H9 (cell line): Measurements from ENCODE around the gene AACS. TPM values are rescaled to one million over a fixed set of nuclear protein-coding genes. Genes with fewer than 3 reads are reported as not detected.
A peak's percentile ranks its signal among the peaks of the same experiment; 100 is the strongest.

Experiments used
- DNase-seq: peaks from one replicate; pipeline ENCODE4 v3.0.0-alpha.2; 2017
- H2AFZ ChIP-seq: one replicate; pipeline ENCODE4 v1.6.1; 2013; ENCODE audit warnings: mild to moderate bottlenecking, low read length, control low read depth, moderate library complexity
- H2AK5ac ChIP-seq: 2 replicates; pipeline ENCODE4 v1.6.1; 2013; ENCODE audit warnings: low read length, control low read depth, mixed read lengths; ENCODE audit not compliant: insufficient read length
- H2BK120ac ChIP-seq: one replicate; pipeline ENCODE4 v1.6.1; 2013; ENCODE audit warnings: low read depth, mild to moderate bottlenecking, low read length, control low read depth, inconsistent platforms; ENCODE audit not compliant: poor library complexity, severe bottlenecking
- H2BK12ac ChIP-seq: 2 replicates; pipeline ENCODE4 v1.6.1; 2013; ENCODE audit warnings: low read length, control low read depth, mixed read lengths, low read depth; ENCODE audit not compliant: insufficient read length
- H2BK15ac ChIP-seq: 2 replicates; pipeline ENCODE4 v1.6.1; 2013; ENCODE audit warnings: low read depth, low read length, control low read depth
- H2BK20ac ChIP-seq: one replicate; pipeline ENCODE4 v1.6.1; 2013; ENCODE audit warnings: low read depth, mild to moderate bottlenecking, low read length, control low read depth, inconsistent platforms; ENCODE audit not compliant: poor library complexity, severe bottlenecking
- H2BK5ac ChIP-seq: 2 replicates; pipeline ENCODE4 v1.6.1; 2013; ENCODE audit warnings: low read length, control low read depth, mixed read lengths; ENCODE audit not compliant: insufficient read length
- H3K14ac ChIP-seq: 2 replicates; pipeline ENCODE4 v1.6.1; 2013; ENCODE audit warnings: low read length, control low read depth; ENCODE audit not compliant: insufficient read depth
- H3K18ac ChIP-seq: 2 replicates; pipeline ENCODE4 v1.6.1; 2013; ENCODE audit warnings: low read depth, mild to moderate bottlenecking, mixed read lengths, low read length, control low read depth; ENCODE audit not compliant: insufficient read length
- H3K23ac ChIP-seq: 2 replicates; pipeline ENCODE4 v1.6.1; 2013; ENCODE audit warnings: low read length, control low read depth, mixed read lengths, low read depth; ENCODE audit not compliant: insufficient read length
- H3K23me2 ChIP-seq: 2 replicates; pipeline ENCODE4 v1.6.1; 2013; ENCODE audit warnings: low read depth, mild to moderate bottlenecking, mixed read lengths, low read length, control low read depth; ENCODE audit not compliant: insufficient read length, poor library complexity, severe bottlenecking
- H3K27ac ChIP-seq: 2 replicates; pipeline ENCODE4 v1.5.1; 2013; ENCODE audit warnings: low read length, control low read depth, mixed read lengths, low read depth; ENCODE audit not compliant: insufficient read length
- H3K27me3 ChIP-seq: 2 replicates; pipeline ENCODE4 v1.6.1; 2013; ENCODE audit warnings: low read length, control low read depth, inconsistent platforms; ENCODE audit not compliant: insufficient read depth
- H3K4ac ChIP-seq: 2 replicates; pipeline ENCODE4 v1.6.1; 2013; ENCODE audit warnings: low read depth, mild to moderate bottlenecking, control low read depth, inconsistent platforms, low read length, moderate library complexity
- H3K4me1 ChIP-seq: 2 replicates; pipeline ENCODE4 v1.6.1; 2013; ENCODE audit warnings: low read length, control low read depth, inconsistent platforms; ENCODE audit not compliant: insufficient read depth
- H3K4me2 ChIP-seq: 2 replicates; pipeline ENCODE4 v1.6.1; 2013; ENCODE audit warnings: low read length, control low read depth, mixed read lengths; ENCODE audit not compliant: insufficient read length, insufficient read depth
- H3K56ac ChIP-seq: 2 replicates; pipeline ENCODE4 v1.6.1; 2013; ENCODE audit warnings: low read depth, mild to moderate bottlenecking, mixed read lengths, low read length, control low read depth; ENCODE audit not compliant: insufficient read length
- H3K79me1 ChIP-seq: 2 replicates; pipeline ENCODE4 v1.6.1; 2013; ENCODE audit warnings: low read depth, mild to moderate bottlenecking, moderate library complexity, low read length, control low read depth, inconsistent platforms; ENCODE audit not compliant: insufficient read depth, poor library complexity, severe bottlenecking
- H3K79me2 ChIP-seq: 2 replicates; pipeline ENCODE4 v1.6.1; 2013; ENCODE audit warnings: low read length, control low read depth, inconsistent platforms; ENCODE audit not compliant: insufficient read depth
- H3K9ac ChIP-seq: 2 replicates; pipeline ENCODE4 v1.6.1; 2013; ENCODE audit warnings: low read length, control low read depth, mixed read lengths; ENCODE audit not compliant: insufficient read length; ENCODE audit errors: extremely low read depth
- H3K9me3 ChIP-seq: one replicate; pipeline ENCODE4 v1.6.1; 2013; ENCODE audit warnings: low read depth, low read length, inconsistent platforms; ENCODE audit not compliant: control insufficient read depth
- H3T11ph ChIP-seq: one replicate; pipeline ENCODE4 v1.6.1; 2013; ENCODE audit warnings: mild to moderate bottlenecking, low read length, control low read depth, inconsistent platforms
- H4K20me1 ChIP-seq: one replicate; pipeline ENCODE4 v1.6.1; 2013; ENCODE audit not compliant: control insufficient read depth, insufficient read length, insufficient read depth
- H4K5ac ChIP-seq: 2 replicates; pipeline ENCODE4 v1.6.1; 2013; ENCODE audit warnings: low read depth, mild to moderate bottlenecking, mixed read lengths, low read length, control low read depth; ENCODE audit not compliant: insufficient read length
- H4K8ac ChIP-seq: replicated peaks from 2 replicates; pipeline ENCODE4 v1.6.1; 2013; ENCODE audit warnings: low read length, control low read depth, mixed read lengths, low read depth; ENCODE audit not compliant: insufficient read length
- H4K91ac ChIP-seq: 2 replicates; pipeline ENCODE4 v1.6.1; 2013; ENCODE audit warnings: low read depth, mild to moderate bottlenecking, moderate library complexity, mixed read lengths, low read length, control low read depth; ENCODE audit not compliant: insufficient read length
- H3K27ac Mint-ChIP-seq, 3 experiments: 2 replicates in 2 of 3; 3 replicates in 1 of 3; pipeline ENCODE4 v1.8.0; 2020 to 2021; ENCODE audit warnings: mixed read lengths in 3 of 3, mild to moderate bottlenecking in 1 of 3, moderate library complexity in 1 of 3
- H3K27me3 Mint-ChIP-seq: 2 replicates; pipeline ENCODE4 v1.8.0; 2021; ENCODE audit warnings: low read depth, mild to moderate bottlenecking, moderate library complexity, mixed read lengths
- H3K36me3 Mint-ChIP-seq, 3 experiments: 2 replicates in 2 of 3; 3 replicates in 1 of 3; pipeline ENCODE4 v1.8.0; 2020 to 2021; ENCODE audit warnings: low read depth in 3 of 3, mixed read lengths in 3 of 3; ENCODE audit not compliant: insufficient read depth in 1 of 3
- H3K4me1 Mint-ChIP-seq, 2 experiments: 2 replicates each; pipeline ENCODE4 v1.8.0; 2020; ENCODE audit warnings: mixed read lengths in 2 of 2
- H3K4me3 Mint-ChIP-seq, 2 experiments: 2 replicates in 1 of 2; 3 replicates in 1 of 2; pipeline ENCODE4 v1.8.0; 2020 to 2021; ENCODE audit warnings: mild to moderate bottlenecking in 2 of 2, mixed read lengths in 2 of 2, moderate library complexity in 1 of 2
- H3K9me3 Mint-ChIP-seq, 2 experiments: 2 replicates in 1 of 2; 3 replicates in 1 of 2; pipeline ENCODE4 v1.8.0; 2020; ENCODE audit warnings: mild to moderate bottlenecking in 2 of 2, mixed read lengths in 2 of 2, moderate library complexity in 1 of 2
- WGBS: extraction: QIAGEN DNeasy Blood & Tissue Kit; methylation state at CpG from one replicate; pipeline ENCODE4 v1.1.7; 2013; ENCODE audit warnings: missing lambda C conversion rate, low lambda C conversion rate, mixed read lengths; ENCODE audit not compliant: insufficient read length; ENCODE audit errors: extremely low coverage; 5-methylcytosine and 5-hydroxymethylcytosine counted together
- total RNA-seq: library from RNA; stranded (reverse); gene quantifications from 2 replicates; pipeline ENCODE4 v1.2.1, GENCODE V29; 2021
- TF ChIP-seq, protein P1 (sequence below): fragments of 200-600 bp; sonication (generic); conservative IDR thresholded peaks from 3 replicates; pipeline ENCODE4 v1.8.0; 2021; ENCODE audit warnings: antibody characterized with exemption, mild to moderate bottlenecking

AACS gene
- total RNA-seq, 1 experiment from 2014 or later: 35.0 TPM

GRCh38 chr12:125079084-125079483, 13.8 kb downstream of the AACS start:
- Histone ChIP-seq H3K4ac (no peak overlapping the region), H3K27me3 (no peaks in the 10 kb centered on the region), H3K79me2 (no peaks in the 10 kb centered on the region), H2BK120ac (no peak overlapping the region), H2AK5ac (no peak overlapping the region), H3K23me2 (no peaks in the 10 kb centered on the region), H3K23ac (no peak overlapping the region), H3K4me2 (no peak overlapping the region), H3K9ac (no peak overlapping the region), H3K9me3 (no peaks in the 10 kb centered on the region), H4K91ac (no peak overlapping the region), H3K18ac (no peak overlapping the region), H4K20me1 (no peaks in the 10 kb centered on the region), H3K56ac (no peak overlapping the region), H2BK12ac (no peak overlapping the region), H3T11ph (no peak overlapping the region), H3K14ac (no peak overlapping the region), H4K8ac (no peak overlapping the region), H4K5ac (no peak overlapping the region), H3K79me1 (no peaks in the 10 kb centered on the region), H3K4me1 (no peaks in the 10 kb centered on the region), H2BK5ac (no peak overlapping the region), H2AFZ (no peak overlapping the region), H2BK20ac (no peak overlapping the region), H3K27ac (no peak overlapping the region), H2BK15ac (no peak overlapping the region)
- no CpG with 5 or more reads among the region's 10 CpGs for WGBS
- H3K36me3 Mint-ChIP-seq: peaks cover 44 to 62% (median 55%) of the 10 kb centered on the region in 3 experiments; a peak in 6 of 7 replicates
- H3K27me3 Mint-ChIP-seq: no peaks in the 10 kb centered on the region
- no peak for DNase-seq
- H3K27ac Mint-ChIP-seq: peak overlapping the region; percentile 41 to 94 (median 65); a peak in 4 of 7 replicates
- no peaks in the 10 kb centered on the region for H3K4me1 Mint-ChIP-seq
- TF ChIP-seq, protein P1, sequence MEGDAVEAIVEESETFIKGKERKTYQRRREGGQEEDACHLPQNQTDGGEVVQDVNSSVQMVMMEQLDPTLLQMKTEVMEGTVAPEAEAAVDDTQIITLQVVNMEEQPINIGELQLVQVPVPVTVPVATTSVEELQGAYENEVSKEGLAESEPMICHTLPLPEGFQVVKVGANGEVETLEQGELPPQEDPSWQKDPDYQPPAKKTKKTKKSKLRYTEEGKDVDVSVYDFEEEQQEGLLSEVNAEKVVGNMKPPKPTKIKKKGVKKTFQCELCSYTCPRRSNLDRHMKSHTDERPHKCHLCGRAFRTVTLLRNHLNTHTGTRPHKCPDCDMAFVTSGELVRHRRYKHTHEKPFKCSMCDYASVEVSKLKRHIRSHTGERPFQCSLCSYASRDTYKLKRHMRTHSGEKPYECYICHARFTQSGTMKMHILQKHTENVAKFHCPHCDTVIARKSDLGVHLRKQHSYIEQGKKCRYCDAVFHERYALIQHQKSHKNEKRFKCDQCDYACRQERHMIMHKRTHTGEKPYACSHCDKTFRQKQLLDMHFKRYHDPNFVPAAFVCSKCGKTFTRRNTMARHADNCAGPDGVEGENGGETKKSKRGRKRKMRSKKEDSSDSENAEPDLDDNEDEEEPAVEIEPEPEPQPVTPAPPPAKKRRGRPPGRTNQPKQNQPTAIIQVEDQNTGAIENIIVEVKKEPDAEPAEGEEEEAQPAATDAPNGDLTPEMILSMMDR: no peak
- no peak overlapping the region for H3K4me3 Mint-ChIP-seq
- H3K9me3 Mint-ChIP-seq: no peaks in the 10 kb centered on the region
